ENCODE data around the gene ELOB. TPM values are rescaled to one million over a fixed set of nuclear protein-coding genes. Genes with fewer than 3 reads are reported as not detected.

The ELOB gene
- total RNA-seq, 2 experiments from 2014 or later: 165 to 175 TPM

GRCh38 chr16:2756288-2757015 is 20.6 kb downstream of the ELOB start:
- intact Hi-C loops (cut with micrococcal nuclease): no loop called here
- DNase-seq: no peak
- H3K4me3 Mint-ChIP-seq: no peak overlapping the region
- no peaks in the 10 kb centered on the region for H3K27me3 Mint-ChIP-seq
- CTCF ChIA-PET: interaction anchor here (1.0 to 1.5 kb wide), 2 partner anchors 15 to 111 kb away, joined by 3 to 4 read pairs; no protein-coding TSS in a partner anchor
- H3K4me1 Mint-ChIP-seq (ENCODE audit: low read depth): peaks cover 51% of the 10 kb centered on the region
- no peaks in the 10 kb centered on the region for H3K9me3 Mint-ChIP-seq
- H3K36me3 Mint-ChIP-seq: peaks cover 81% of the 10 kb centered on the region
- no peak overlapping the region for H3K27ac Mint-ChIP-seq
- POLR2A ChIA-PET: no interaction called here

GRCh38 chr16:2755158-2755557 is 21.9 kb downstream of the ELOB start:
- POLR2A ChIA-PET: no interaction called here
- H3K4me1 Mint-ChIP-seq (ENCODE audit: low read depth): peaks cover 57% of the 10 kb centered on the region

GRCh38 chr16:2753733-2754020 is 23.4 kb downstream of the ELOB start:
- no peaks in the 10 kb centered on the region for H3K9me3 Mint-ChIP-seq

More at GRCh38 chr16:2755158-2755557, 21.9 kb downstream of the ELOB start:
- peak overlapping the region; percentile 96 for H3K4me3 Mint-ChIP-seq
- peaks cover 74% of the 10 kb centered on the region for H3K36me3 Mint-ChIP-seq
- intact Hi-C loops (cut with micrococcal nuclease): no loop called here
- no peaks in the 10 kb centered on the region for H3K27me3 Mint-ChIP-seq
- DNase-seq: no peak
- no peaks in the 10 kb centered on the region for H3K9me3 Mint-ChIP-seq
- CTCF ChIA-PET: no interaction called here
- H3K27ac Mint-ChIP-seq: peak overlapping the region; percentile 86

GRCh38 chr16:2752850-2753732 is 24.0 kb downstream of the ELOB start:
- peaks cover 55% of the 10 kb centered on the region for H3K36me3 Mint-ChIP-seq
- ChIA-PET POLR2A (interaction anchor here (0.6 to 2.5 kb wide), 10 partner anchors 10 to 1440 kb away, joined by 3 to 19 read pairs (median 4); partner anchors contain the start of gene ELOB), CTCF (interaction anchor here (0.9 to 1.6 kb wide), 3 partner anchors 12 to 115 kb away, joined by 3 to 5 read pairs (median 3); no protein-coding TSS in a partner anchor)
- peak overlapping the region; percentile 96 for H3K4me3 Mint-ChIP-seq
- H3K27me3 Mint-ChIP-seq: no peaks in the 10 kb centered on the region
- H3K4me1 Mint-ChIP-seq (ENCODE audit: low read depth): peaks cover 48% of the 10 kb centered on the region
- DNase-seq: peak; percentile 82
- intact Hi-C loops (cut with micrococcal nuclease): loop anchor here (1.0 to 2.0 kb wide), 3 partner anchors 24 to 116 kb away; partner anchors contain the start of gene ELOB
- H3K27ac Mint-ChIP-seq: peak overlapping the region; percentile 99
- no peaks in the 10 kb centered on the region for H3K9me3 Mint-ChIP-seq

More at GRCh38 chr16:2753733-2754020, 23.4 kb downstream of the ELOB start:
- ChIA-PET CTCF (interaction anchor here (0.9 to 1.6 kb wide), 2 partner anchors 86 to 114 kb away, joined by 3 to 5 read pairs; no protein-coding TSS in a partner anchor), POLR2A (interaction anchor here (0.7 to 2.5 kb wide), 7 partner anchors 10 to 151 kb away, joined by 3 to 19 read pairs (median 4); partner anchors contain the start of gene ELOB)
- H3K27ac Mint-ChIP-seq: peak overlapping the region; percentile 86
- H3K4me1 Mint-ChIP-seq (ENCODE audit: low read depth): peaks cover 51% of the 10 kb centered on the region
- H3K4me3 Mint-ChIP-seq: peak overlapping the region; percentile 96
- H3K27me3 Mint-ChIP-seq: no peaks in the 10 kb centered on the region
- H3K36me3 Mint-ChIP-seq: peaks cover 60% of the 10 kb centered on the region
- intact Hi-C loops (cut with micrococcal nuclease): loop anchor here (2.0 kb wide), 1 partner anchor 115 kb away; no protein-coding TSS in a partner anchor
- no peak for DNase-seq

GRCh38 chr16:2752035-2752849 is 24.8 kb downstream of the ELOB start, which contains the start of gene SRRM2:
Gene SRRM2, plus strand, starts transcription at chr16:2752638. Its CDS starts 3,727 bp downstream, at chr16:2756365.
- peak; percentile 97 for DNase-seq
- peaks cover 47% of the 10 kb centered on the region for H3K36me3 Mint-ChIP-seq
- peaks cover 45% of the 10 kb centered on the region for H3K4me1 Mint-ChIP-seq (ENCODE audit: low read depth)
- peak within 1 kb of the TSS; percentile 99 for H3K27ac Mint-ChIP-seq
- H3K9me3 Mint-ChIP-seq: no peaks in the 10 kb centered on the region
- intact Hi-C loops (cut with micrococcal nuclease): loop anchor here (1.0 to 2.0 kb wide), 3 partner anchors 25 to 117 kb away; partner anchors contain the start of gene ELOB
- H3K4me3 Mint-ChIP-seq: peak within 1 kb of the TSS; percentile 96
- H3K27me3 Mint-ChIP-seq: no peaks in the 10 kb centered on the region
- POLR2A ChIA-PET: interaction anchor here (0.6 to 2.5 kb wide), 8 partner anchors 9 to 1441 kb away, joined by 3 to 19 read pairs (median 5); partner anchors contain the start of gene ELOB
- CTCF ChIA-PET: interaction anchor here (1.0 kb wide), 1 partner anchor 13 kb away, joined by 3 read pairs; no protein-coding TSS in a partner anchor

GRCh38 chr16:2751577-2752034 is 25.5 kb downstream of the ELOB start:
- H3K9me3 Mint-ChIP-seq: no peaks in the 10 kb centered on the region
- DNase-seq: no peak
- H3K4me1 Mint-ChIP-seq (ENCODE audit: low read depth): peaks cover 42% of the 10 kb centered on the region
- ChIA-PET POLR2A (interaction anchor here (1.0 to 1.2 kb wide), 2 partner anchors 9 to 26 kb away, joined by 3 to 5 read pairs; no protein-coding TSS in a partner anchor), CTCF (no interaction called here)
- H3K4me3 Mint-ChIP-seq: peak overlapping the region; percentile 96
- H3K27me3 Mint-ChIP-seq: no peaks in the 10 kb centered on the region
- intact Hi-C loops (cut with micrococcal nuclease): loop anchor here (1.0 to 2.0 kb wide), 3 partner anchors 26 to 117 kb away; partner anchors contain the start of gene ELOB
- peaks cover 41% of the 10 kb centered on the region for H3K36me3 Mint-ChIP-seq
- H3K27ac Mint-ChIP-seq: peak overlapping the region; percentile 99

- DNase-seq: no peak
- Mint-ChIP-seq H3K27me3 (no peaks in the 10 kb centered on the region), H3K4me3 (no peak overlapping the region), H3K4me1 (ENCODE audit: low read depth) (peaks cover 27% of the 10 kb centered on the region), H3K27ac (no peak overlapping the region), H3K9me3 (no peaks in the 10 kb centered on the region), H3K36me3 (peaks cover 27% of the 10 kb centered on the region)
- ChIA-PET CTCF (no interaction called here), POLR2A (no interaction called here)
- intact Hi-C loops (cut with micrococcal nuclease): no loop called here
These were observed 27.1 kb downstream of the ELOB start for GRCh38 chr16:2749936-2750335.

- intact Hi-C loops (cut with micrococcal nuclease): no loop called here
- no peak overlapping the region for H3K27ac Mint-ChIP-seq
- H3K4me3 Mint-ChIP-seq: no peak overlapping the region
- H3K27me3 Mint-ChIP-seq: no peaks in the 10 kb centered on the region
- H3K36me3 Mint-ChIP-seq: peaks cover 22% of the 10 kb centered on the region
- no peak for DNase-seq
- CTCF ChIA-PET: no interaction called here
- peaks cover 23% of the 10 kb centered on the region for H3K4me1 Mint-ChIP-seq (ENCODE audit: low read depth)
- no peaks in the 10 kb centered on the region for H3K9me3 Mint-ChIP-seq
- POLR2A ChIA-PET: no interaction called here
These were observed 27.6 kb downstream of the ELOB start for GRCh38 chr16:2749476-2749875.

- Mint-ChIP-seq H3K27me3 (no peaks in the 10 kb centered on the region), H3K4me1 (ENCODE audit: low read depth) (peaks cover 17% of the 10 kb centered on the region), H3K9me3 (no peaks in the 10 kb centered on the region), H3K36me3 (peaks cover 17% of the 10 kb centered on the region), H3K4me3 (no peak overlapping the region), H3K27ac (no peak overlapping the region)
- CTCF ChIA-PET: no interaction called here
- no peak for DNase-seq
- intact Hi-C loops (cut with micrococcal nuclease): no loop called here
- POLR2A ChIA-PET: no interaction called here
These were observed 28.2 kb downstream of the ELOB start for GRCh38 chr16:2748757-2749455.

GRCh38 chr16:2745961-2746360 is 31.1 kb downstream of the ELOB start:
- Mint-ChIP-seq H3K4me3 (no peak overlapping the region), H3K4me1 (ENCODE audit: low read depth) (peaks cover 9% of the 10 kb centered on the region), H3K36me3 (peaks cover 4% of the 10 kb centered on the region), H3K27me3 (no peaks in the 10 kb centered on the region), H3K9me3 (no peaks in the 10 kb centered on the region), H3K27ac (no peak overlapping the region)
- no peak for DNase-seq
- POLR2A ChIA-PET: no interaction called here
- CTCF ChIA-PET: no interaction called here
- intact Hi-C loops (cut with micrococcal nuclease): no loop called here

Measured in activated CD4-positive, alpha-beta memory T cell treated with anti-CD3 and anti-CD28 coated beads for 36 hours (primary cell).